HG03439 (cell line): ENCODE results near the gene ST6GALNAC6.

Experiments used
- ATAC-seq: cut with Tn5 transposase; IDR thresholded peaks from one replicate; pipeline ENCODE4 v1.9.1; 2021; ENCODE audit warnings: mild to moderate bottlenecking, moderate library complexity; ENCODE audit not compliant: unreplicated experiment

ST6GALNAC6 gene

GRCh38 chr9:127934986-127935385 lies 35.6 kb upstream of the ST6GALNAC6 start:
- no peak for ATAC-seq

- no peak for ATAC-seq
These were observed 34.8 kb upstream of the ST6GALNAC6 start for GRCh38 chr9:127934248-127934647.

GRCh38 chr9:127931092-127931881 lies 31.9 kb upstream of the ST6GALNAC6 start:
- ATAC-seq: peak; percentile 21

GRCh38 chr9:127930231-127931091 lies 31.1 kb upstream of the ST6GALNAC6 start, which contains the start of gene PIP5KL1:
Gene PIP5KL1, minus strand, starts transcription at chr9:127930777. Its CDS starts 25 bp downstream, at chr9:127930752.
- ATAC-seq: peak; percentile 65

GRCh38 chr9:127929625-127929979 lies 30.2 kb upstream of the ST6GALNAC6 start:
- no peak for ATAC-seq

GRCh38 chr9:127928676-127929624 lies 29.5 kb upstream of the ST6GALNAC6 start:
- ATAC-seq: no peak

- ATAC-seq: no peak
These were observed 28.7 kb upstream of the ST6GALNAC6 start for GRCh38 chr9:127927988-127928675.

GRCh38 chr9:127927201-127927987 lies 28.0 kb upstream of the ST6GALNAC6 start:
- no peak for ATAC-seq

GRCh38 chr9:127926906-127927200 lies 27.4 kb upstream of the ST6GALNAC6 start:
- ATAC-seq: no peak

- no peak for ATAC-seq
These were observed 26.8 kb upstream of the ST6GALNAC6 start for GRCh38 chr9:127925959-127926905.

- ATAC-seq: no peak
These were observed 25.5 kb upstream of the ST6GALNAC6 start for GRCh38 chr9:127924736-127925444.

GRCh38 chr9:127923771-127924170 lies 24.4 kb upstream of the ST6GALNAC6 start:
- no peak for ATAC-seq

- ATAC-seq: no peak
These were observed 23.6 kb upstream of the ST6GALNAC6 start for GRCh38 chr9:127923046-127923445.

- peak; percentile 29 for ATAC-seq
These were observed 22.2 kb upstream of the ST6GALNAC6 start for GRCh38 chr9:127921557-127922120.

- no peak for ATAC-seq
These were observed 21.4 kb upstream of the ST6GALNAC6 start for GRCh38 chr9:127920794-127921193.

GRCh38 chr9:127919253-127919815 lies 19.9 kb upstream of the ST6GALNAC6 start:
- no peak for ATAC-seq
